ENCODE measurements around the gene PARVA. TPM values are rescaled to one million over a fixed set of nuclear protein-coding genes. Genes with fewer than 3 reads are reported as not detected.

PARVA gene
- total RNA-seq, 1 experiment from 2014 or later = 22.9 TPM

DNA sequence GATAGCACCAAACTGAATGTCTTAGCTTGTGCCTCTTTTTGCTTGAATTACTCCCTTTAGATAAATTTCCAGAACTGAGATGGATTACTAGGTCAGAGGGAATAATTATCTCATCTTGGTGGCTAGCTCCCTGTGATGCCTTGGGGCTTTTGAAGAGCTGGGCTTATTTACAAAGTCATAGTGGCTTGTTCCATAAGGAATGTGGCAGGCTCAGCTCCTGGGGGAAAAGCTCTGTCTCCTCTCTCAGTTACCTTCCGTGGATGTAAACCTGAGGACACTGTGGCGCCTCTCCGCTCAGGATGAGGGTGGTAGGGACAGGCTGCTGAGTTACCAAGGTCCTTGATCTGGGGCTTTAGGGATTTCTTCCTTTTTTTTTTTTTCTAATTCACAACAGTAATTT lies 121.7 kb downstream of the PARVA start:
- CTCF ChIA-PET = interaction anchor here (0.9 kb wide), 1 partner anchor 402 kb away, joined by 3 read pairs; no protein-coding TSS in a partner anchor

DNA sequence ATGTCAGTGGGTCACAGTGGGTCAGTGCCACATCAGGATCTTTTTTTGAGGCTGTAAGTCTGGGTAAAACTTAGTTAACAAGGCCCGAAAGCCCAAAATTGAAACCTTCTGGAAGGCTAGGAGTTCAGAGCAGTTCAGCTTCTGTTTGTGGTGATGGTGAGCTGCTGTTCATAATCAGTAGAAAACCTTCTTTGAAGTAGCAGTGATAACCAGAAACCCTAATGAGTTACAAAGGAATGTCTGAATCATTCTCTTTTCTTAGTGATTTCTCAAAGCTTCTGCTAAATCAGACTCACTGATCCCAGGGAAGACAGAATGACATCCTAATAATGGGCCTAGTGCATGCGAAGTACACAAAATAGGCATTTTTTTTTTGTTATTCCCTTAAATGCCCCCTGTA lies 124.7 kb downstream of the PARVA start:
- Mint-ChIP-seq H3K4me3 (ENCODE audit: low read depth, unreplicated experiment) (no peak overlapping the region), H3K27ac (ENCODE audit: unreplicated experiment) (no peak overlapping the region), H3K4me1 (ENCODE audit: low read depth, unreplicated experiment) (no peaks in the 10 kb centered on the region), H3K36me3 (ENCODE audit: insufficient read depth, unreplicated experiment) (no peaks in the 10 kb centered on the region), H3K27me3 (ENCODE audit: unreplicated experiment) (no peaks in the 10 kb centered on the region), H3K9me3 (ENCODE audit: low read depth, unreplicated experiment) (no peaks in the 10 kb centered on the region)
- TF ChIP-seq, protein P1, sequence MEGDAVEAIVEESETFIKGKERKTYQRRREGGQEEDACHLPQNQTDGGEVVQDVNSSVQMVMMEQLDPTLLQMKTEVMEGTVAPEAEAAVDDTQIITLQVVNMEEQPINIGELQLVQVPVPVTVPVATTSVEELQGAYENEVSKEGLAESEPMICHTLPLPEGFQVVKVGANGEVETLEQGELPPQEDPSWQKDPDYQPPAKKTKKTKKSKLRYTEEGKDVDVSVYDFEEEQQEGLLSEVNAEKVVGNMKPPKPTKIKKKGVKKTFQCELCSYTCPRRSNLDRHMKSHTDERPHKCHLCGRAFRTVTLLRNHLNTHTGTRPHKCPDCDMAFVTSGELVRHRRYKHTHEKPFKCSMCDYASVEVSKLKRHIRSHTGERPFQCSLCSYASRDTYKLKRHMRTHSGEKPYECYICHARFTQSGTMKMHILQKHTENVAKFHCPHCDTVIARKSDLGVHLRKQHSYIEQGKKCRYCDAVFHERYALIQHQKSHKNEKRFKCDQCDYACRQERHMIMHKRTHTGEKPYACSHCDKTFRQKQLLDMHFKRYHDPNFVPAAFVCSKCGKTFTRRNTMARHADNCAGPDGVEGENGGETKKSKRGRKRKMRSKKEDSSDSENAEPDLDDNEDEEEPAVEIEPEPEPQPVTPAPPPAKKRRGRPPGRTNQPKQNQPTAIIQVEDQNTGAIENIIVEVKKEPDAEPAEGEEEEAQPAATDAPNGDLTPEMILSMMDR (IDR thresholded peaks at IDR 0.05; ENCODE audit: unreplicated experiment) = no peak
- no TSS peak for BruUV-seq (replicated peaks)
- intact Hi-C loops (cut with micrococcal nuclease; ENCODE audit: unreplicated experiment) = no loop called here
- CTCF ChIA-PET = no interaction called here
- DNase-seq = no peak

More for the DNA sequence above, 121.7 kb downstream of the PARVA start:
- TF ChIP-seq, protein P1 (IDR thresholded peaks at IDR 0.05; ENCODE audit: unreplicated experiment) = no peak
- H3K4me1 Mint-ChIP-seq (ENCODE audit: low read depth, unreplicated experiment) = no peaks in the 10 kb centered on the region
- BruUV-seq (replicated peaks) = no TSS peak
- no peak for DNase-seq
- no peak overlapping the region for H3K27ac Mint-ChIP-seq (ENCODE audit: unreplicated experiment)
- no peaks in the 10 kb centered on the region for H3K27me3 Mint-ChIP-seq (ENCODE audit: unreplicated experiment)
- intact Hi-C loops (cut with micrococcal nuclease; ENCODE audit: unreplicated experiment) = no loop called here
- no peak overlapping the region for H3K4me3 Mint-ChIP-seq (ENCODE audit: low read depth, unreplicated experiment)
- H3K9me3 Mint-ChIP-seq (ENCODE audit: low read depth, unreplicated experiment) = no peaks in the 10 kb centered on the region
- no peaks in the 10 kb centered on the region for H3K36me3 Mint-ChIP-seq (ENCODE audit: insufficient read depth, unreplicated experiment)

DNA sequence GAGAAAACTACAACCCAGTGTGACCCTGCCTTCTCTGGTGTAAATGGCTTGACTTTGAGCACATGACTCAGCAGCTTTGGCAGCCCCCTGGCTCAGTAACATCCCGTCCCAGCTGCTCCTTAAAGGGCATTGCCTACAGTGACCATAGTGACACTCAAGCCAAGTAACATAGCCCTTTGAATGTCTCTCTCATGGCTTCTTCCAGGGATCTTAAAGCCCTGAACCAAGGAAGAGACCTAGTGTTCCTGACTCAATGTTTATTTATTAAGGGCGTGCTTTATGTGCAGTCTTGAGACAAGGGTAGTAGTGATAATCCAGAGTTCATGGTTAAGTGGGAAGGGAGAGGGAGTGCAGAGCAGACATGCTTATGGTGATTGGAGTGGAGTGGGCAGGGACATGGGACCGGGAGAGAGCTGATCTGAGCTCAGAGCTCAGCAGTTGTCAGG lies 125.7 kb downstream of the PARVA start:
- Mint-ChIP-seq H3K27me3 (ENCODE audit: unreplicated experiment) (no peaks in the 10 kb centered on the region), H3K36me3 (ENCODE audit: insufficient read depth, unreplicated experiment) (no peaks in the 10 kb centered on the region), H3K4me3 (ENCODE audit: low read depth, unreplicated experiment) (no peak overlapping the region), H3K27ac (ENCODE audit: unreplicated experiment) (no peak overlapping the region), H3K4me1 (ENCODE audit: low read depth, unreplicated experiment) (no peaks in the 10 kb centered on the region), H3K9me3 (ENCODE audit: low read depth, unreplicated experiment) (no peaks in the 10 kb centered on the region)
- DNase-seq = no peak
- BruUV-seq (replicated peaks) = no TSS peak
- TF ChIP-seq, protein P1 (IDR thresholded peaks at IDR 0.05; ENCODE audit: unreplicated experiment) = no peak
- intact Hi-C loops (cut with micrococcal nuclease; ENCODE audit: unreplicated experiment) = no loop called here
- CTCF ChIA-PET = no interaction called here

DNA sequence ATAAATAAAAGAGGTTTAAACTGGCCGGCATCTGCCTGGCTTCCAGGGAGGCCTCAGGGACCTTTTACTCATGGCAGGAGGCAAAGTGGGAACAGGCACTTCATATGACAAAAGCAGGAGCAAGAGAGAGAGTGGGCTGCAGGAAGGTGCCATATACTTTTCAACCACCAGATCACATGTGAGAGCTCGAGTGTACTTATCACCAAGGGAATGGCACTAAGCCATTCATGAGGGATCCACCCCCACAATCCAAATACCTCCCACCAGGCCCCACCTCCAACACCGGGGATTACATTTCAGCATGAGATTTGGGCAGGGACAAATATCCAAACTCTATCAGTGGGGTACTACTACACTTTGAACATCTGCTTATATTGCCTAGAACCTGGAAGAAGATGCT lies 126.5 kb downstream of the PARVA start:
- TF ChIP-seq, protein P1 (IDR thresholded peaks at IDR 0.05; ENCODE audit: unreplicated experiment) = no peak
- no peak overlapping the region for H3K27ac Mint-ChIP-seq (ENCODE audit: unreplicated experiment)
- no TSS peak for BruUV-seq (replicated peaks)
- no peaks in the 10 kb centered on the region for H3K4me1 Mint-ChIP-seq (ENCODE audit: low read depth, unreplicated experiment)
- intact Hi-C loops (cut with micrococcal nuclease; ENCODE audit: unreplicated experiment) = no loop called here
- no peaks in the 10 kb centered on the region for H3K36me3 Mint-ChIP-seq (ENCODE audit: insufficient read depth, unreplicated experiment)
- CTCF ChIA-PET = no interaction called here
- H3K4me3 Mint-ChIP-seq (ENCODE audit: low read depth, unreplicated experiment) = no peak overlapping the region
- H3K27me3 Mint-ChIP-seq (ENCODE audit: unreplicated experiment) = no peaks in the 10 kb centered on the region
- no peaks in the 10 kb centered on the region for H3K9me3 Mint-ChIP-seq (ENCODE audit: low read depth, unreplicated experiment)
- no peak for DNase-seq

All from Calu3 (cell line).